ENCODE measurements around the gene FKBP8.

GRCh38 chr19:18502246-18502637 lies 41.1 kb downstream of the FKBP8 start:
- TF ChIP-seq CTCF (IDR thresholded peaks at IDR 0.05; ENCODE audit: poor library complexity) (no peak), EZH2phosphoT487 (IDR thresholded peaks at IDR 0.05; ENCODE audit: low read depth, severe bottlenecking, unreplicated experiment) (no peak), EZH2 (IDR thresholded peaks at IDR 0.05; ENCODE audit: borderline replicate concordance) (no peak)
